Activated CD8-positive, alpha-beta T cell treated with anti-CD3 and anti-CD28 coated beads, Interleukin-2, amount 10 ng/mL, durations not matched to agents 7 days and 5 days (primary cell): ENCODE results near the gene JAG2. TPM values are rescaled to one million over a fixed set of nuclear protein-coding genes. Genes with fewer than 3 reads are reported as not detected.

ENCODE experiments used
- ATAC-seq: fragments of 150-1000 bp; cut with Tn5 transposase; one replicate; pipeline ENCODE4 v1.10.0; 2021; ENCODE audit warnings: moderate library complexity
- CTCF ChIA-PET: fragments of 350-600 bp; sonication (Branson Sonifier 250); formaldehyde crosslinking; loops from one replicate; lab custom pipeline; 2021; ENCODE audit warnings: antibody characterized with exemption; lab: Charles Lee
- POLR2A ChIA-PET: fragments of 350-600 bp; sonication (Branson Sonifier 250); formaldehyde crosslinking; loops from one replicate; lab custom pipeline; 2021; ENCODE audit warnings: antibody characterized with exemption; lab: Charles Lee
- DNase-seq: peaks from one replicate; pipeline ENCODE4 v3.0.0-alpha.2; 2020
- H3K27ac Mint-ChIP-seq: one replicate; pipeline ENCODE4 v1.8.0; 2021; ENCODE audit warnings: mild to moderate bottlenecking, mixed read lengths
- H3K27me3 Mint-ChIP-seq: one replicate; pipeline ENCODE4 v1.8.0; 2021; ENCODE audit warnings: low read depth, mixed read lengths
- H3K36me3 Mint-ChIP-seq: one replicate; pipeline ENCODE4 v1.8.0; 2021; ENCODE audit warnings: low read depth, mixed read lengths
- H3K4me1 Mint-ChIP-seq: one replicate; pipeline ENCODE4 v1.8.0; 2021; ENCODE audit warnings: low read depth, mixed read lengths
- H3K4me3 Mint-ChIP-seq: one replicate; pipeline ENCODE4 v1.8.0; 2021; ENCODE audit warnings: mild to moderate bottlenecking, mixed read lengths
- H3K9me3 Mint-ChIP-seq: one replicate; pipeline ENCODE4 v1.8.0; 2022; ENCODE audit warnings: mixed read lengths; ENCODE audit not compliant: insufficient read depth
- total RNA-seq, 2 experiments: library from RNA; stranded (reverse); gene quantifications; one replicate each; pipeline ENCODE4 v1.2.3, GENCODE V29; 2021

The JAG2 gene
- total RNA-seq, 2 experiments from 2014 or later = 2.5 to 2.9 TPM

DNA sequence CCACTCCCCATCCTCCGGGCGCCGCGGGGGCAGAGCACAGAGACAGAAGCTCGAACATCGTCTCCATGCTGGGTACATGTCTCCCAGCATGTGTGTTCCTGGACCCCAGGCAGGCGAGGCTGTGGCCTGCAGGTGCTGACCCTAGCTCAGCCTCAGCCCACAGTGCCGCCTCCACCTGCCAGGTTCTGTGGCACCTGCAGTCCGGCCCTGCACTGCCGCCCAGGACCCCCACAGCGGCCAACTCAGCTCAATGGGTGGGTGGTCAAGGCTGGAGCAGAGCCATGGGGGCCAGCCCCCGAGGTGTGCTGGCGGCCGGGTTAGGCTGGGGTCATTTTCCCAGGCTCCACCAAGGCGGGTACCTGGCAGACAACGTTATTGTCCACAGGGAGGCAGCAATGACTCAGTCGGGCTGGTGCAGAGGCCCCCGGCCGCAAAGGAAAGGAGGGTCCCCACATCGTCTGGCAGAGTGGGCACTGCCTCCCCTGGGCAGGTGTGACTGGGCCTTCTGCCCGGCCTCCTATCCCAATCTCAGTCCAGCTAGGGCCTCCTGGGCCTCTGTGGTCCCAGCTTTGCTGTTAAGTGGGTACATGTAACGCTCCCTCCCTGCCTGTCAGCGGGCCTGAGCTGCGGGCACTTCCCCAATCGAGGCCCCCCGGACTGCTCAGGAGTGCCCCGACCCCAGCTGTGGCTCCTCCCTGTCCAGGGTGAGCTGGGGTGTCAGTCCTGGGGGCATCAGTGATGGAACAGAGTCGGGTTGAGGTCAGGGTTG, 32.8 kb upstream of the JAG2 start:
- Mint-ChIP-seq H3K4me3 (peak overlapping the region; percentile 51), H3K36me3 (no peaks in the 10 kb centered on the region), H3K9me3 (no peaks in the 10 kb centered on the region), H3K27ac (peak overlapping the region; percentile 80), H3K27me3 (peaks cover 20% of the 10 kb centered on the region), H3K4me1 (peaks cover 46% of the 10 kb centered on the region)
- ChIA-PET CTCF (interaction anchor here (0.8 to 1.4 kb wide), 7 partner anchors 20 to 228 kb away, joined by 3 to 4 read pairs (median 3); partner anchors contain the start of genes BRF1 and JAG2), POLR2A (no interaction called here)
- ATAC-seq (no peak), DNase-seq (no peak)

DNA sequence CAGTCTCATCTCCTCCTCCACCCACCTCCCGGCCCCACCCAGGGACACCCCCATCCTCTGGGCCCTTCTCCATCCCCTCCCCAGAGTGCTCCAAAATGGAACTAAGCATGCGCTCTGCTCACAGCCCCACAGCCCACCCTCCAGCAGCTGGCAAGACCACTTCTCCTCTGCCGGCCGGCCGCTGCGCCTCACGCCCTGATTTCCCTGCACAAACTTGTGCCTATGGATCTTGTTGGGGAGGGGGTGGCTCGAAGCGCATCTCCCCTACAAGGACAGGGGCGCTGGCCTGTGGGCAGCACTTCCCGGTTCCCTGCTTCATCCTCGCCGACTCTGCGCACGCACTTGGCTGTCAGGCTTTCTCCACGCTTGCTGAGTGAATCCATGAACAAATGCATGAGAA, 32.1 kb upstream of the JAG2 start:
- POLR2A ChIA-PET = no interaction called here

DNA sequence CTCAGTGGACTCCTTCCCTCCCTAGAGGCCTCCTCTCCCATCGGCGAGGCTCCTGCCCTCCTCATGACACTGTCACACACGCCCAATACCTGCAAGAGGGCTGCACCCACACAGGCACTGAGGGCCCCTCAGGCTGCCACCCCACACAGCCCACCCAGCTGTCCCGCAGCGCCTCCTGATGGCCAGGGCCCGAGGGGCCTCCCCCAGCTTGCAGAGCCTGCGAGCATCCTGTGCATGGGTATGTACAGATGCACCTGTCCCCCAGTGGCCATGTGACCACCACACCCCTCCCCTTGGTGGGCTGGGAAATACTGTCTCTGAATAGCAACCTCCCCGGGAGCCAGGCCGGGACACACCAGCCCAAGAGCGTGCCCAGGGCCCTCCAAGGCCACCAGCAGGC, 31.5 kb upstream of the JAG2 start:
- POLR2A ChIA-PET = no interaction called here
- no peak overlapping the region for H3K27ac Mint-ChIP-seq
- H3K36me3 Mint-ChIP-seq = no peaks in the 10 kb centered on the region
- no peak for ATAC-seq
- peaks cover 24% of the 10 kb centered on the region for H3K27me3 Mint-ChIP-seq
- H3K4me1 Mint-ChIP-seq = peaks cover 56% of the 10 kb centered on the region
- no peak overlapping the region for H3K4me3 Mint-ChIP-seq
- CTCF ChIA-PET = interaction anchor here (0.8 to 1.5 kb wide), 2 partner anchors 11 to 152 kb away, joined by 3 read pairs; no protein-coding TSS in a partner anchor
- peak; percentile 32 for DNase-seq
- H3K9me3 Mint-ChIP-seq = no peaks in the 10 kb centered on the region

More for the DNA sequence above, 32.1 kb upstream of the JAG2 start:
- ATAC-seq (no peak), DNase-seq (no peak)
- Mint-ChIP-seq H3K27me3 (peaks cover 23% of the 10 kb centered on the region), H3K4me1 (peaks cover 52% of the 10 kb centered on the region), H3K27ac (no peak overlapping the region), H3K4me3 (no peak overlapping the region), H3K36me3 (no peaks in the 10 kb centered on the region), H3K9me3 (no peaks in the 10 kb centered on the region)
- CTCF ChIA-PET = interaction anchor here (1.0 kb wide), 2 partner anchors 19 to 32 kb away, joined by 3 read pairs; partner anchors contain the start of gene JAG2

DNA sequence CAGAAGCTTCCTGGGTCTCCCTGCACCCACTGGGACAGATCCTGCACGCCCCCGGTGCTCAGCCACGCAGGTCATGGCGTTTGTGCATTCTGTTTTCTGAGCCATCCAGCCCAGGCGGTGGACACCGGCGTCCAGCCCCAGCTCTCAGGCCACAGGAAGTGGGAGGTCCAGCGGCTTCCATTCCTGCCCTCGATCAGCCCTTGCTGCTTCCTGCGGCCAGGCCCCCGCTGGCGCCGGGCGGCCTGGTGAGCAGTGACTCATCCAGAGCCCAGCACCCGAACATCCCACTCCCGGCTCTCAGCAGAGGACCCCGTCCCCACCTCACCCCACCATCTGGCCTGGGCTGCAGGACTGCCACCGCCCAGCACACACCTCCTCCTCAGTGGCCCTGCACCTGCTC, 30.5 kb upstream of the JAG2 start:
- no peak for ATAC-seq
- Mint-ChIP-seq H3K4me1 (peaks cover 57% of the 10 kb centered on the region), H3K36me3 (no peaks in the 10 kb centered on the region), H3K27ac (no peak overlapping the region), H3K27me3 (peaks cover 24% of the 10 kb centered on the region), H3K4me3 (no peak overlapping the region), H3K9me3 (no peaks in the 10 kb centered on the region)
- ChIA-PET POLR2A (no interaction called here), CTCF (interaction anchor here (1.5 kb wide), 1 partner anchor 10 kb away, joined by 3 read pairs; no protein-coding TSS in a partner anchor)
- no peak for DNase-seq

DNA sequence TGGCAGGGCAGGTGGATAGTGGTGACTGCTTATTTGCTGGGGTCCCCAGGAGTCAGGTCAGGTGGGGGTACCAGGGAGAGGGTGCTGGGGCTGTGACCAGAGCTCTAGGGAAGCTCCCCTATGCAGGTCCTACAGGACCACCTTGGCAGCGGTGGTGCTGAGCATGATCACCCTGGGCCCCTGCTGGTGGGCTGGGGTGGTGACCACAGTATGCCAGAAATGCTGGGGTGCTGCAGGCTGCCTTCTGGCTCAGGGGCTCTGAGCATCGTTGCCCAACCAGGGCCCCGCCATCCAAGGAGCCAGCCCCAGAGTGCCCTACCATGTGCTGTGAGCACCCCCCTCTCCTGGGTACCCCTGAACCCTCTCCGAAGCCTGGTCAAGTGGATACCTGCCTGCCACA, 30.0 kb upstream of the JAG2 start:
- Mint-ChIP-seq H3K36me3 (no peaks in the 10 kb centered on the region), H3K27me3 (peaks cover 24% of the 10 kb centered on the region)
- CTCF ChIA-PET = interaction anchor here (1.5 kb wide), 1 partner anchor 9 kb away, joined by 3 read pairs; no protein-coding TSS in a partner anchor

DNA sequence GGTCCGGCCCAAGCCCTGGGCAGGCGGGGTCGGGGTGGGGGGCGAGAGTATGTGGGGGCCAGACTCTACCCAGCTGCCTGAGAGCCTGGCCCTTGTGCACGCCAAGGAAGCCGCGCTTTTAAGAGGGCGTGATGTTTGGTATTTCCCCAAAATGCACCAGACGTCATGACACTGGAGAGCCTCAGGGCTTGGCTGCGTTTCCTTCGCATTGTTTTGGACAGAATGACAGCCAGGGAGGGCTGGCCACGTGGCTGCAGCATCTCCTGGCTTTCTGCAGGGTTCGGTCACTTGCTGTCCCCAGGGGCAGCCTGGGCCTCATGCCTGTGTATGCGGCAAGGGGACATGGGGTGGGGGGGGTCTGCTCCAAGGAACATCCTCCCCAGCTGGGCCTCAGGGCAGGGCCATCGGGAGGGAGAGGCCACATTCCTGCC, 28.6 kb upstream of the JAG2 start:
- Mint-ChIP-seq H3K27me3 (peaks cover 24% of the 10 kb centered on the region), H3K36me3 (no peaks in the 10 kb centered on the region), H3K4me3 (no peak overlapping the region), H3K27ac (no peak overlapping the region), H3K4me1 (peaks cover 64% of the 10 kb centered on the region), H3K9me3 (no peaks in the 10 kb centered on the region)
- CTCF ChIA-PET = no interaction called here
- POLR2A ChIA-PET = no interaction called here
- DNase-seq = peak; percentile 34
- ATAC-seq = no peak

More for the DNA sequence above, 30.0 kb upstream of the JAG2 start:
- no peaks in the 10 kb centered on the region for H3K9me3 Mint-ChIP-seq
- H3K4me1 Mint-ChIP-seq = peaks cover 61% of the 10 kb centered on the region
- ATAC-seq (no peak), DNase-seq (peak; percentile 24)
- H3K27ac Mint-ChIP-seq = no peak overlapping the region
- POLR2A ChIA-PET = no interaction called here
- no peak overlapping the region for H3K4me3 Mint-ChIP-seq

GRCh38 chr14:105196265-105196960, 27.8 kb upstream of the JAG2 start:
- no peak for DNase-seq
- ATAC-seq = no peak
- H3K4me1 Mint-ChIP-seq = peaks cover 56% of the 10 kb centered on the region
- no peaks in the 10 kb centered on the region for H3K36me3 Mint-ChIP-seq
- ChIA-PET POLR2A (no interaction called here), CTCF (interaction anchor here (1.3 kb wide), 1 partner anchor 109 kb away, joined by 4 read pairs; no protein-coding TSS in a partner anchor)
- peaks cover 24% of the 10 kb centered on the region for H3K27me3 Mint-ChIP-seq
- no peak overlapping the region for H3K27ac Mint-ChIP-seq
- no peaks in the 10 kb centered on the region for H3K9me3 Mint-ChIP-seq
- H3K4me3 Mint-ChIP-seq = no peak overlapping the region

- peaks cover 24% of the 10 kb centered on the region for H3K27me3 Mint-ChIP-seq
- H3K27ac Mint-ChIP-seq = no peak overlapping the region
- POLR2A ChIA-PET = no interaction called here
- H3K4me1 Mint-ChIP-seq = peaks cover 50% of the 10 kb centered on the region
- peak; percentile 13 for ATAC-seq
- H3K36me3 Mint-ChIP-seq = no peaks in the 10 kb centered on the region
- DNase-seq = peak; percentile 52
- no peaks in the 10 kb centered on the region for H3K9me3 Mint-ChIP-seq
- CTCF ChIA-PET = interaction anchor here (0.8 to 1.6 kb wide), 6 partner anchors 9 to 156 kb away, joined by 3 to 5 read pairs (median 3); no protein-coding TSS in a partner anchor
- H3K4me3 Mint-ChIP-seq = no peak overlapping the region
These were observed 27.1 kb upstream of the JAG2 start for GRCh38 chr14:105195522-105196264.

DNA sequence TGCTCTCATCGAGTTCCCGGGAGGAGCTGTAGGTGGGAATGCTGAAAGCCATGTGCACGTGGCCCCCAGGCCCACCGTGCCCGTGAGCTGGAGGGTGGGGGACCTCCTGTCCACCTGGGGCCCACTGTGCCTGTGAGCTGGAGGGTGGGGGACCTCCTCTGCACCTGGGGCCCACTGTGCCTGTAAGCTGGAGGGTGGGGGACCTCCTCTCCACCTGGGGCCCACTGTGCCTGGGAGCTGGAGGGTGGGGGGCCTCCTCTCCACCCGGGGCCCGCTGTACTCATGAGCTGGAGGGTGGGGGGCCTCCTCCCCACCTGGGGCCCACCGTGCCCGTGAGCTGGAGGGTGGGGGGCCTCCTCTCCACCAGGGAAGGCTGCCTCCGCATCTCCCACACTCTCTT, 26.5 kb upstream of the JAG2 start:
- ATAC-seq (no peak), DNase-seq (no peak)
- no peak overlapping the region for H3K4me3 Mint-ChIP-seq
- peaks cover 47% of the 10 kb centered on the region for H3K4me1 Mint-ChIP-seq
- peaks cover 24% of the 10 kb centered on the region for H3K27me3 Mint-ChIP-seq
- H3K9me3 Mint-ChIP-seq = no peaks in the 10 kb centered on the region
- H3K36me3 Mint-ChIP-seq = no peaks in the 10 kb centered on the region
- ChIA-PET POLR2A (interaction anchor here (2.0 kb wide), 1 partner anchor 13 kb away, joined by 9 read pairs; no protein-coding TSS in a partner anchor), CTCF (interaction anchor here (0.8 to 1.6 kb wide), 7 partner anchors 9 to 157 kb away, joined by 3 to 13 read pairs (median 3); no protein-coding TSS in a partner anchor)
- H3K27ac Mint-ChIP-seq = no peak overlapping the region

DNA sequence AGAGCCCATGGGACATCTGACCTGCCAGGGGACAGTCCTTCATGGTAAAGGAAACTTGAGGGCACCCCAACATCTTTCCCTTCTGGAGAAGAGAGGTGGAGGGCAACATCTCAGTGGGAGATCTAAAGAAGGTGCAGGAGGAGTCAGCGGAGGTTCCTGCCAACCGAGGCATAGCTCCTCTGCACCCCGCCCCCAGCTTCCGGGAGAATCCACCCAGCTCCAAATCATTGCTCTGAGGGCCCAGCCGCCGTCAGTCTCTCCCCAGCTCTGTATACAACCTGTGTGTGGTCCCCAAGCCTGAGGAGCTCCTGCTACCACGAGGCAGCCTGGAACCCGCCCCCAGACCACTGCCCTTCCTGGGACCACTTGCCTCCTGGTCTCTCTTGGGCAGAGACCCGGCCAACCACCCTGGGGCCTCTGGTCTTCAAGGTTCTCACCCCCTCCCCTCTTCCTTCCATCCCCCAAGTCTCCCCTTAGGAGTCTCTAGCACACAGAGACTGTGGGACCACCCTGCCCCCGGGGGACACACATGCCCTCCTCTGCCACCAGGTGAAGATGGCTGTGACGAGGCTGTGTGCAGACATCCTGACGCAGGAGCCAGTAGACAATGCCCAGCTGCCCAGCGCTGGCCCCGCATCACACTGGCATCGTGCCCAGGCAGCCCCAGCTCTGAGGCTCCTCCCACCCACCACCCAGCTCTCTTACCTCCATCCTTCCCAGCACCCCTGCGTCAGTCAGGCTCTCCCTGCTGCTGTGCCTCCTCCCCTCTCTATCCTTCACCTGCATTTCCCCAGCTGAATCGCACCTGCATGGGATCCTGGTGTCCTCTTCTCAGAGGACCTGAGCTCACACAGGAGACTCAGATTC, 25.6 kb upstream of the JAG2 start:
- H3K4me1 Mint-ChIP-seq = peaks cover 41% of the 10 kb centered on the region
- H3K27ac Mint-ChIP-seq = peak overlapping the region; percentile 29
- ChIA-PET CTCF (interaction anchor here (0.7 to 1.6 kb wide), 6 partner anchors 18 to 158 kb away, joined by 3 to 13 read pairs (median 4); partner anchors contain the start of genes BRF1 and BTBD6), POLR2A (interaction anchor here (2.0 kb wide), 1 partner anchor 12 kb away, joined by 9 read pairs; no protein-coding TSS in a partner anchor)
- H3K27me3 Mint-ChIP-seq = peaks cover 18% of the 10 kb centered on the region
- DNase-seq (peak; percentile 64), ATAC-seq (peak; percentile 48)
- H3K4me3 Mint-ChIP-seq = no peak overlapping the region
- peaks cover under 1% of the 10 kb centered on the region for H3K9me3 Mint-ChIP-seq
- H3K36me3 Mint-ChIP-seq = no peaks in the 10 kb centered on the region
